Ascending aorta (tissue), 2 donors: ENCODE results near the gene LAPTM5. TPM values are rescaled to one million over a fixed set of nuclear protein-coding genes. Genes with fewer than 3 reads are reported as not detected.

Experiments used
- DNase-seq, 2 donors: peaks; one replicate each; pipeline ENCODE4 v3.0.0-alpha.2; 2019; ENCODE audit warnings: low spot score in 2 of 2
- H3K27ac ChIP-seq, 2 donors: fragments of 200-600 bp; sonication (generic); one replicate each; pipeline ENCODE4 v1.5.1; 2016 to 2017; ENCODE audit warnings: mild to moderate bottlenecking in 1 of 2
- H3K27me3 ChIP-seq: fragments of 200-600 bp; sonication (generic); one replicate; pipeline ENCODE4 v1.5.1; 2017
- H3K36me3 ChIP-seq, 2 donors: fragments of 200-600 bp; sonication (generic); one replicate each; pipeline ENCODE4 v1.5.1; 2016
- H3K4me1 ChIP-seq, 2 donors: fragments of 200-600 bp; sonication (generic); one replicate each; pipeline ENCODE4 v1.5.1; 2016 to 2017; ENCODE audit warnings: mild to moderate bottlenecking in 1 of 2
- H3K4me3 ChIP-seq, 2 donors: fragments of 200-600 bp; sonication (generic); one replicate each; pipeline ENCODE4 v1.5.1; 2016 to 2017; ENCODE audit warnings: mild to moderate bottlenecking in 1 of 2
- H3K9me3 ChIP-seq, 2 donors: fragments of 200-600 bp; sonication (generic); one replicate each; pipeline ENCODE4 v1.5.1; 2016
- CTCF ChIP-seq, 3 experiments: fragments of 200-600 bp in 2 of 3; fragments of 450-650 bp in 1 of 3; sonication (generic) in 2 of 3; IDR thresholded peaks; one replicate each; pipeline ENCODE4 v1.5.1; 2016 to 2019; ENCODE audit warnings: antibody characterized with exemption in 3 of 3, mild to moderate bottlenecking in 1 of 3, moderate library complexity in 1 of 3
- intact Hi-C: fragments of 100-400 bp; cut with DNase I; formaldehyde crosslinking; loops from one replicate; pipeline ENCODE4 v1.15.1; 2023
- total RNA-seq: library from RNA; depleted of rRNA; stranded (reverse); fragments of >200 nt; gene quantifications from one replicate; pipeline ENCODE4 v1.1.0, GENCODE V29; 2016

The LAPTM5 gene
- total RNA-seq, 1 donor from 2014 or later: 56.1 TPM

- no peak for TF ChIP-seq CTCF (IDR thresholded peaks at IDR 0.05)
- H3K36me3 ChIP-seq: peaks cover 0 to 5% of the 10 kb centered on the region in 2 donors
- intact Hi-C loops: loop anchor here (10.0 kb wide), 1 partner anchor 337 kb away; the partner anchor contains the start of gene PUM1
- no peak for DNase-seq
- H3K9me3 ChIP-seq: no peaks in the 10 kb centered on the region
- no peaks in the 10 kb centered on the region for H3K4me1 ChIP-seq
- H3K27ac ChIP-seq: no peak overlapping the region
- no peak overlapping the region for H3K4me3 ChIP-seq
- no peaks in the 10 kb centered on the region for H3K27me3 ChIP-seq
Measured at GRCh38 chr1:30727824-30728223, 29.8 kb downstream of the LAPTM5 start.

- H3K36me3 ChIP-seq: peaks cover 0 to 5% of the 10 kb centered on the region in 2 donors
- no peaks in the 10 kb centered on the region for H3K27me3 ChIP-seq
- no peak for TF ChIP-seq CTCF (IDR thresholded peaks at IDR 0.05)
- H3K4me1 ChIP-seq: no peaks in the 10 kb centered on the region
- no peaks in the 10 kb centered on the region for H3K9me3 ChIP-seq
- no peak overlapping the region for H3K27ac ChIP-seq
- no peak overlapping the region for H3K4me3 ChIP-seq
- no peak for DNase-seq
- intact Hi-C loops: loop anchor here (10.0 kb wide), 1 partner anchor 338 kb away; the partner anchor contains the start of gene PUM1
Measured at GRCh38 chr1:30726773-30727684, 30.5 kb downstream of the LAPTM5 start.

GRCh38 chr1:30726236-30726635, 31.3 kb downstream of the LAPTM5 start:
- Histone ChIP-seq H3K27me3 (no peaks in the 10 kb centered on the region), H3K9me3 (no peaks in the 10 kb centered on the region), H3K4me3 (no peak overlapping the region), H3K27ac (no peak overlapping the region), H3K4me1 (no peaks in the 10 kb centered on the region), H3K36me3 (peaks cover 0 to 5% of the 10 kb centered on the region in 2 donors)
- TF ChIP-seq CTCF (IDR thresholded peaks at IDR 0.05): no peak
- no peak for DNase-seq
- intact Hi-C loops: loop anchor here (10.0 kb wide), 1 partner anchor 339 kb away; the partner anchor contains the start of gene PUM1

- Histone ChIP-seq H3K27me3 (no peaks in the 10 kb centered on the region), H3K36me3 (peaks cover 0 to 5% of the 10 kb centered on the region in 2 donors), H3K4me3 (no peak overlapping the region), H3K9me3 (no peaks in the 10 kb centered on the region), H3K27ac (no peak overlapping the region), H3K4me1 (no peaks in the 10 kb centered on the region)
- no peak for DNase-seq
- intact Hi-C loops: loop anchor here (10.0 kb wide), 1 partner anchor 339 kb away; the partner anchor contains the start of gene PUM1
- TF ChIP-seq CTCF (IDR thresholded peaks at IDR 0.05): no peak
Measured at GRCh38 chr1:30725450-30726095, 32.0 kb downstream of the LAPTM5 start.

- Histone ChIP-seq H3K36me3 (peaks cover 0 to 5% of the 10 kb centered on the region in 2 donors), H3K9me3 (no peaks in the 10 kb centered on the region), H3K27ac (no peak overlapping the region), H3K4me3 (no peak overlapping the region), H3K4me1 (no peaks in the 10 kb centered on the region), H3K27me3 (no peaks in the 10 kb centered on the region)
- no peak for DNase-seq
- no peak for TF ChIP-seq CTCF (IDR thresholded peaks at IDR 0.05)
- intact Hi-C loops: loop anchor here (10.0 kb wide), 1 partner anchor 340 kb away; the partner anchor contains the start of gene PUM1
Measured at GRCh38 chr1:30724655-30725421, 32.7 kb downstream of the LAPTM5 start.
